Measurements from ENCODE around the gene CCDC70. TPM values are rescaled to one million over a fixed set of nuclear protein-coding genes. Genes with fewer than 3 reads are reported as not detected.

CCDC70 gene
- total RNA-seq, 1 donor from 2014 or later, result not detected

DNA sequence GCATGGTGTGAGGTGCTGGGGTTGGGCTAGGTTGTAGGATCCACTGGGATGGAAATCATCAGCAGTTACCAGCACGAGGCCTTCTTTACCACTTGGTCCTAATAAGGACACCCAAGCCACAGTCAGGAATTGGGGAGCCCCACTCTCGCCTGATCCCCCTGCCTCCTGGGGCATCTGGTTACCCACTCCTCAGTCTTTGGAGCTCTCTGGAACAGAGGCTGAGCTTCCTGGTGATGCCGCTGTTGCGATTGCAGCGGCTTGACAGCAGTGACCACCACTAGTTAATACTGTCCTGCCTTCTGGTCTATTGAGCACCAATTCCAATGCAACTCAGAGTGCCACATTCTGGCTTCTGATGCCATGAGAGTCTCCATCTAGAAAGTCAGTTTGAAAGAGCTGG, 30.2 kb upstream of the CCDC70 start:
- Histone ChIP-seq H3K36me3 (ENCODE audit: control insufficient read depth, insufficient read depth, low read length) (no peaks in the 10 kb centered on the region), H3K4me3 (ENCODE audit: low read depth, low read length) (no peak overlapping the region), H3K27me3 (ENCODE audit: control insufficient read depth, insufficient read depth, low read length) (peaks cover 7% of the 10 kb centered on the region)
- TF ChIP-seq, protein P1, sequence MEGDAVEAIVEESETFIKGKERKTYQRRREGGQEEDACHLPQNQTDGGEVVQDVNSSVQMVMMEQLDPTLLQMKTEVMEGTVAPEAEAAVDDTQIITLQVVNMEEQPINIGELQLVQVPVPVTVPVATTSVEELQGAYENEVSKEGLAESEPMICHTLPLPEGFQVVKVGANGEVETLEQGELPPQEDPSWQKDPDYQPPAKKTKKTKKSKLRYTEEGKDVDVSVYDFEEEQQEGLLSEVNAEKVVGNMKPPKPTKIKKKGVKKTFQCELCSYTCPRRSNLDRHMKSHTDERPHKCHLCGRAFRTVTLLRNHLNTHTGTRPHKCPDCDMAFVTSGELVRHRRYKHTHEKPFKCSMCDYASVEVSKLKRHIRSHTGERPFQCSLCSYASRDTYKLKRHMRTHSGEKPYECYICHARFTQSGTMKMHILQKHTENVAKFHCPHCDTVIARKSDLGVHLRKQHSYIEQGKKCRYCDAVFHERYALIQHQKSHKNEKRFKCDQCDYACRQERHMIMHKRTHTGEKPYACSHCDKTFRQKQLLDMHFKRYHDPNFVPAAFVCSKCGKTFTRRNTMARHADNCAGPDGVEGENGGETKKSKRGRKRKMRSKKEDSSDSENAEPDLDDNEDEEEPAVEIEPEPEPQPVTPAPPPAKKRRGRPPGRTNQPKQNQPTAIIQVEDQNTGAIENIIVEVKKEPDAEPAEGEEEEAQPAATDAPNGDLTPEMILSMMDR (IDR thresholded peaks at IDR 0.05; ENCODE audit: insufficient read depth, low read length, poor library complexity, severe bottlenecking), result no peak
- no peak for DNase-seq (ENCODE audit: low read depth)

DNA sequence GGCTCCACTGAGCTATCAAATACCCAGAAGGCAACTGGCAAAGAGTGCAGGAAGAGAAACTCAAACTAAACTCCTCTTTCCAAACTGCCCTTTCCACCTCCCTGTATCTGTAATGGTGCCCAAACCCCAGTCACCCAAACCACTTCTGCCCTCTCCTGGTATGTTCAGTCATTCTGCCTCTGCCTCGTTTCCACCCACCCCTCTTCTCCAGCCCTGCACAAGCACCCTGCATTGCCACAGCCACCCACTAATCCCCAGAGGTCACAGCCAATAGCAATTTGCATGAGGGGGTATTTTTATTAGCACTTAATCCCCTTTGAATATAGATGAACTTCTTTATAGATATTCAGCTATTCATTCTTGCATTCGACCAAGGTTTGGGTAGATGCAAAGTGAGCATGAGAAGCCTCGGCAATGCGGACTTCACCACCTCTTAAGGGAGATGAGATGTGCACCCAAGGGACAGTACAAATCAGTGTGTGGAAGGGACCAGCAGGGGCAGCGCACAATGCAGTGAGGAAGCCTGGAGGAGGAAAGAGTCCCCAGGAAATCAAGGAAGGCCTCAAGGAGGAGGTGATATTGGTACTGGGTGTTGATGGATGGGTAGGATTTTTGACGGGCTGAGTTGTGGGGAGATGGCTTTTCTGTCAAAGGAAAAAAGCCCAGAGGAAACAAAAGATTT, 29.2 kb upstream of the CCDC70 start:
- TF ChIP-seq, protein P1 (IDR thresholded peaks at IDR 0.05; ENCODE audit: insufficient read depth, low read length, poor library complexity, severe bottlenecking), result peak; percentile 28
- Histone ChIP-seq H3K27me3 (ENCODE audit: control insufficient read depth, insufficient read depth, low read length) (peaks cover 7% of the 10 kb centered on the region), H3K4me3 (ENCODE audit: low read depth, low read length) (no peak overlapping the region), H3K36me3 (ENCODE audit: control insufficient read depth, insufficient read depth, low read length) (no peaks in the 10 kb centered on the region)
- no peak for DNase-seq (ENCODE audit: low read depth)

DNA sequence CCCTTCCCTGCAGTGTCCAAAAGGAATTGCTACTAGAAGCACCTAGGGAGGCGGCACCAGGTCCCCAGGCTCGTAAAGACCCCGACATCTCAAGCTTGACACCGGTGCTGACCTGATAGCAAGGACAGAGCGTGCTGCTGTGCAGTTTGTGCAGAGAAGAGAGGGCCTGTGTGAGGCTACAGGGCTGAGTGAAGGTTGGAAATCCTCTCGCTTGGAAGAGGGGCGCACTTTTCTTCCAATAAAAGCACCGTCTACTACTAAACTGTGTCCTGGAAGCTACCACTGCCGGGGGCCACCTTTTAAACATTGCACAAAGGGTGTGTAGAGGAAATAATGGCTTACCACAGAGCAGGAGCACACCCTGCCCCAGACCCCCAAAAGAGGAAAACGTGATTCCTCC, 27.8 kb upstream of the CCDC70 start:
- peaks cover 4% of the 10 kb centered on the region for H3K27me3 ChIP-seq (ENCODE audit: control insufficient read depth, insufficient read depth, low read length)
- no peak for DNase-seq (ENCODE audit: low read depth)
- H3K36me3 ChIP-seq (ENCODE audit: control insufficient read depth, insufficient read depth, low read length), result no peaks in the 10 kb centered on the region
- TF ChIP-seq, protein P1 (IDR thresholded peaks at IDR 0.05; ENCODE audit: insufficient read depth, low read length, poor library complexity, severe bottlenecking), result no peak
- no peak overlapping the region for H3K4me3 ChIP-seq (ENCODE audit: low read depth, low read length)

DNA sequence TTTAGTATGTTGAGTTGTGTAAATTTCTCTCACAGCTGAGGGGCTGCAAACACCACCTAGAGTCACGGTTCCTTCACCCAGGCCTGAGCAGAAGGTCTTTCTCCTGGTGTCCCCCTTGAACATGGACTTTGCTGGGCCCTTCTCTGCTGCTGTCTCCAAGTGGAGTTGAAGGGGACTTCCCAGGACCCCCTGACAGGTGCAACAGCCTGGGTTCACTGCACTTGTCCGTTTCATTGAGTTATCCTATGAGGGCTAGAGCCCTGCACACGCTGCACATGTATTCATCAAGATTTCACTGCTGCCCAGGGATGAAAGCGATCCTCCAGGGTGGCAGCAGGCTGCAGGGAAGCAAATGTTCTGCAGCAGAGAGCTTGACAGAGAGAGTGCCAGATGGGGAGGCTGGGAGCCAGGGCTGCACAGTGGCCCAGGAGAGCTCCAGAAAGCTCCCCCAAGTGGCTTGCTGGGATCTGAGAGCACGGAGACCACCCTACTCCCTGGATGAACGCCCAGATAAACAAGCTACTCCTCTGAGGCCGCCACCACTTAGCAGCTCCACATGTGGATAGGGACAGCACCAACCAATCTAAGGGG, 27.1 kb upstream of the CCDC70 start:
- TF ChIP-seq, protein P1 (IDR thresholded peaks at IDR 0.05; ENCODE audit: insufficient read depth, low read length, poor library complexity, severe bottlenecking), result no peak
- Histone ChIP-seq H3K36me3 (ENCODE audit: control insufficient read depth, insufficient read depth, low read length) (no peaks in the 10 kb centered on the region), H3K4me3 (ENCODE audit: low read depth, low read length) (no peak overlapping the region), H3K27me3 (ENCODE audit: control insufficient read depth, insufficient read depth, low read length) (peaks cover 4% of the 10 kb centered on the region)
- no peak for DNase-seq (ENCODE audit: low read depth)

DNA sequence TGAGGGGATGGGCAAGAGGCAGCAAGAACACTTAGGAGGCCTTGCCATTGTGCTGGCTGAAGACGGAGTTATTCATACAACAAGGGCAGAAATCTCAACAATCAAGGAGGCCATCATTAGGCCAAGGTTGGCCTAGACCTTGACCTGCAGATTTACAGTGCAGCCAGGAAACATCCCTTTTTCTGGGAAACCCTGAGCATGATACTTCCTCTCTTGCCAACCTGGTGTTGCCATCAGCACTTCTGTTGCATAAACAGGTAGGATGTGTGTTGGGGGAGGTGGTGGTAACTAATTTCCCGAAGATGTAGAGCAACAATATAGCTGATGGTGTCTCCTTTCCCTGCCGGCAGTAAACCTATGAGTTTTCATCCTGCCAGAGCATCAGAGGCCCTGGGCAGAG, 24.8 kb upstream of the CCDC70 start:
- no peak overlapping the region for H3K4me3 ChIP-seq (ENCODE audit: low read depth, low read length)
- peaks cover 2% of the 10 kb centered on the region for H3K27me3 ChIP-seq (ENCODE audit: control insufficient read depth, insufficient read depth, low read length)
- TF ChIP-seq, protein P1 (IDR thresholded peaks at IDR 0.05; ENCODE audit: insufficient read depth, low read length, poor library complexity, severe bottlenecking), result no peak
- no peak for DNase-seq (ENCODE audit: low read depth)
- no peaks in the 10 kb centered on the region for H3K36me3 ChIP-seq (ENCODE audit: control insufficient read depth, insufficient read depth, low read length)
